CD4-positive, alpha-beta T cell treated with Interleukin-15 for 1 hour (primary cell): Measurements from ENCODE around the gene MATN3.
"Not testable (repeated sequence)": the region's sequence is repeated elsewhere in the genome, so short reads cannot be mapped to it uniquely, and the experiment has no call there.

Experiments
- DNase-seq: peaks from one replicate; pipeline ENCODE4 v3.0.0-alpha.2; 2020

Gene MATN3, protein sequence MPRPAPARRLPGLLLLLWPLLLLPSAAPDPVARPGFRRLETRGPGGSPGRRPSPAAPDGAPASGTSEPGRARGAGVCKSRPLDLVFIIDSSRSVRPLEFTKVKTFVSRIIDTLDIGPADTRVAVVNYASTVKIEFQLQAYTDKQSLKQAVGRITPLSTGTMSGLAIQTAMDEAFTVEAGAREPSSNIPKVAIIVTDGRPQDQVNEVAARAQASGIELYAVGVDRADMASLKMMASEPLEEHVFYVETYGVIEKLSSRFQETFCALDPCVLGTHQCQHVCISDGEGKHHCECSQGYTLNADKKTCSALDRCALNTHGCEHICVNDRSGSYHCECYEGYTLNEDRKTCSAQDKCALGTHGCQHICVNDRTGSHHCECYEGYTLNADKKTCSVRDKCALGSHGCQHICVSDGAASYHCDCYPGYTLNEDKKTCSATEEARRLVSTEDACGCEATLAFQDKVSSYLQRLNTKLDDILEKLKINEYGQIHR

DNA sequence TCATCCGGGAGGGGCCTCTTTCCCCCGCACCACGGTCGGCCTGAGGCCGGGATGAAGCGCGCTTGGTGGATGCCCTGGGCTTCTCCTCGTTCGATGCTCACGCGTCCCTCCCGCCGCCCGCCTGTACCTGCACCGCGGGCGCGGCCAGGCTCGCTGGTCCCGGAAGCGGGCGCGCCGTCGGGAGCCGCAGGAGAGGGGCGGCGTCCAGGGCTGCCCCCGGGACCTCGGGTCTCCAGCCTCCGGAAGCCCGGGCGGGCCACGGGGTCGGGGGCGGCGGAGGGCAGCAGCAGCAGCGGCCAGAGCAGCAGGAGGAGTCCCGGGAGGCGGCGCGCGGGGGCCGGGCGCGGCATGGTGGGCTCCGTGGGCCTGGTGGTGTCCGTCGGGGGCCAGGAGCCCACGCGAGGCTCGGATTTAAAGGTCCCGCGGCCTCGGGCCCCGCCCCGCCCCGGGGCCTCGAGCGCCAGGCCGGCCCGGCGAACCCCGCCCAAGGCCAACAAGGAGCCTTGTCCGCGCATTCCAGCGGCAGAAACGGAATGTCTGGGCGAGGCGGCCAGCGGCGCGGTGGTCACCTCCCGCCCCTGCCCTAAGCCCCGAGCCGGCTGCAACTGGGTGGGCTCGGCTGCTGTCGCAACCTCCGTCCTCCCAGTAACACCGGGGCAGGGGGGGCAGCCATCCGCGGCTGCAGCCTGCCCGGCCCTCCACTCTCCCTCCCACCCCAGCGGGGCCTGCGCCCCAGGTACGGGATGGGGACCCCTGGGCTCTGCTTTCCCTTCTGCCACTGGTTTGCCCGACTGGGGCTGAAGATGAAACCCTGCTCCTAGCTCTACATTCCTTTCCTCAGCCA lies at the start of gene MATN3:
Gene MATN3 (minus strand): TSS at position 387 of the 844 bp plus-strand sequence. CDS start 37 bp downstream, at position 350.
- no peak for DNase-seq

GRCh38 chr2:20061940-20062339 lies 49.5 kb upstream of the MATN3 start:
- DNase-seq, result no peak

GRCh38 chr2:20061476-20061875 lies 49.0 kb upstream of the MATN3 start:
- no peak for DNase-seq

GRCh38 chr2:20060106-20060505 lies 47.6 kb upstream of the MATN3 start:
- DNase-seq, result no peak

DNA sequence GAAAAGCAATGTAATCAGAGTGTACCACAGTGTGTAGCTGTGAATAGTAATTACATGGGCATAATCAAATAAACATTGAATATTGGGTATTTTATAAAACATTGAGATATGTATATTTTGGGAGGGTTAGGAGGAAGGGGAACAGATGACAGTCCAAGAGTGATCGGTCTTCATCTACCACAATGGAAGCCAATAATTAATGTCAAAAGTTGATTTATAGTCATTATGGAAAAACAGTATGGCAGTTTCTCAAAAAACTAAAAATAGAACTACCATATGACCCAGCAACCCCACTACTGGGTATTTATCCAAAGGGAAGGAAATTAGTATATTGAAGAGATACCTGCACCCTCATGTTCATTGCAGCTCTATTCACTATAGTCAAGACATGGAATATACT lies 44.8 kb upstream of the MATN3 start:
- no peak for DNase-seq

DNA sequence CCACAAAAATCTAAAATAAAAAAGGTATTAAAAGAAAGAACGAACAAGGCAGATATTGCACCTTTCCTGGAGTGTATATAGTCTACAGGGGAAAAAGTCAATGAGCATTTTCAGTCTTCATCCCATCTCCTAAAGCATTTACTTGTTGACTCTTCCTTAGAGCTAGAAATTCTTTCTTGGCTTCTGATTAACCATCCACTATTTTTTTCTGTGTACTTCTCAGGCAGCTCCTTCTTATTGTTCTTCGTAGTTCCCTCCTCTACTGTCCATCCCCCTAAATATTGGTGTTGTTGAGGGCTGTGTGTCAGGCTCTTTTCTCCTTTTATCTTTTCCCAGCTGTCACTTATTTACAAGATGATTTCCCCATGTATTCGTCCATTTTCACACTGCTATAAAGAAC lies 42.5 kb upstream of the MATN3 start:
- DNase-seq, result no peak

DNA sequence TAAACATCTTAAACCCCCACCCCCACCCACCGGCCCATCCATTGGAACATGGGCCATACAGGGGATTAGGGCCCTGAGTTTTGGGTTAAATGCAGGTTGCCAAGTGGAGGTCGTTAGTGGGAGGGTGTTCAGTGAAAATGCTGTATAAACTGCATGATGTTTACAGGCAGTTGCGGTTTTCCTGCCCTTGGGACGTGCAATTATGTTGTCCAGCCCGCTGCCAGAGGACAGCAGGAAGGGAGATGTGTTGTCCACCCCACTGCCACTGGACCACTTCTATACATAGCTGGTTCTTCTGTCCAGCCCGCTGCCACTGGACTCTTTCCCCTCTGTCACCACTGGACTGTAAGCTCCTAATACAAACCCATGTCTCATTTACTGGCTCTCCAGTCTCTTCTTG lies 41.7 kb upstream of the MATN3 start:
- no peak for DNase-seq

DNA sequence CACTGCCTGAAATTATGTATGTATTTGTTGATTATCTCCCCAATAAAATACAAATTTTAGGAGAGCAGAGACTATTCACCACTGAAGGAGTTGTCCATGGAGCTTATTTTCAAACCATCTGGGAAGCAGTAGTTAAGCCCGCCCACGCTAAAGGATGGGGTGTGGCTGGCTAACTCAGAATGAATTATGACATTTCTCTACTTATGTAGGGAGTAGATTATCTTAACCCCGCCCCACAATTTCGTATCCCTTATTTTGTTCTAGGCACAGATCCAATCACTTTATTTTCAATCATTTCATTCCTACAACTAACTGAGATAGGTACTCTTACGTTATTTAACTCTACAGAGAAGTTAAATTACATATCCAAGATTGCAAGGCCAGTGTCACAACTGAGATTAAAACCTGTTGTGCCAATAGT lies 40.4 kb upstream of the MATN3 start:
- DNase-seq, result no peak

DNA sequence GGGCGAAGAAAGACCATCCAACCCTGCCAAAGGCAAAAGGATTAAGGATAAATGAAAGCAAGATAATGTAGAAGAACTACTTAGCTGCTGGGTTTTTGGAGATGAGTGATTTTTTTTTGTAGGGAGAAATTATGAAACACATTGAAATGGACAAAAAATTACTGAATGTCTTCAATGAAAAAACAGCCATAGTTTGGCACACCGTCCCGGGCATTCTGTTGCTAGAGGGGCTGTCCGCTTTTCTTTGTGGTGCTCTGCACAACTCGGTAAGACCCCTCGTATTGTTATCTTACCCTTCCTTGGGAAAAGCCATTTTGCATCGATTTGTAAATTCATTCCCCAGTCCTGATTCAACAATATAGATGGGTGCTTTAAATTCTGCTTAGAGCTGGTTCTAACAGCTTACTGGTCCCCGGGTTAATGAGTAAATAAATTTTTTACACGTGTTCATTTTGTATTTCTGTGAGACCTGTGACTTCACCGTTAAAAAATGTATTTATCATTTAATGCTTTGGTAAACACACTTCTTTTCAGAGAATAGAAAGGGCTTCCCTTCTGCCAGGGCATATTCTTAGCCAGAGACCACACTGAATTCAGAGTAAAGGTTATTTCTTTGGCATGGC lies 39.9 kb upstream of the MATN3 start:
- no peak for DNase-seq

- DNase-seq, result peak; percentile 99
Measured at GRCh38 chr2:20051532-20052228, 39.2 kb upstream of the MATN3 start, which contains the start of gene LAPTM4A. Gene LAPTM4A (minus strand): TSS chr2:20051628. CDS start chr2:20051520, 108 bp downstream.

DNA sequence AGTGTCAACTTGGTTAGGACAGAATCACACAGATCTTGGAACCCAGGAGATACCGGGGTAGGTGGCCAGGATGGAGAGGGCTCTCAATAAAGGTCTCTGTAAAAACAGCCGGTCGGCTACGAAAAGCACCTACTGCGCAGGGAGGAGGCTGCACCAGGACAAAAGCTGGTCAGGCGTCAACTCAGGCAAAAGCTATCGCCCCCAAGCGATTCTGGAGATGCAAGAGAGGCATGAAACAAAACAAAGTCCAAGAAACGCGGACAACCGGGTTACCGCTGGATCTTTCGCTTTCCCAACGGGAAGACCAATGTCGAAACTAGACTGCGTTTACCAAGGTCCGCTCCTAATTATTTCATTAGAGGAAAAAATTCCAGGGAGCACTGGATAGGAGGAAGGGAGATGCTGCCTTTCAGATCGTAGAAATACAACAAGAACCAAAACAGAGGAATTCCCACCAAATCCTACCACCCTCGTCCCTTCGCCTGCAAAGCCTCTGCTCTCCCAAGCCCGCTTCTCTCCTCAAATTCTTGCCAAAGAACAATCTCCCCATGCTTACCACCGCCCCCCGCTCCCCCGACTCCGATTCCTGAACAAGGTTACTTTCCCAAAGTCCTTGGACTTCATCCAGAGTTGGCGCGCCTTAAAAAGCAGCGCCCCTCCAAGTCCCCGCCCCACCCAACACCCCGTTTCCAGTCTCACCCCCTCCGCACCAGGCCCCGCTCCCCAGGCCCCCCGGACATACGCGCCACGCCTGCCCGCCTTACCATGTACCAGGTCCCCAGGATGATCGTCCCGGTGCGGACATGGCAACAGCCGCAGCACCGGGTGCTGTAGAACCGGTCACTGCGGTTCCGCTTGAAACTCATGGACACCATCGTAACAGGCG lies 38.4 kb upstream of the MATN3 start:
- no peak for DNase-seq

DNA sequence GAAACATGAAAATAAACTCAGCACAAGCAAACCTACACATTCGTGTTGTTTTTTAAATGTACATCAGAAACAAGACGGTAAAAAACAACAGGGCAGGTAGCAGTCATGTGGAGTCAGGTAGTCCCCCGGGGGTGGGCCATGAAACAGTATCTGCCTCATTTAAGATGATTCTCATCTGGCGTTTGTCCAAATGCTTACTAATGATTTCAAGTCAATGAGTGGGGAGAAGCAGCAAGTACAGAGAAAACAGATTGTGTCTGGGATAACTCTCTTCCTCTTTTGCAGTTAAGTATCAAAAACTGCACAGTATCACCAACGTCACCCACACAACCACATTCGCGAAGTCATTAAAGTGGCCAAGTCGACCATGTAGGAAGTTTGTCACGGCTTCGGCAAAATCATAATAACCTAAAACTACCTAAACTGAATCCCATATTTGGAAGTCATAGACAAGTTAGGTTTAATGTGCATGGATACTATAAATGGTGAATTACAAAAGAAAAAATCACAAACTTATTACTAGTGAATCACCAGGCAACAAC lies 37.7 kb upstream of the MATN3 start:
- peak; percentile 66 for DNase-seq

- no peak for DNase-seq
Measured at GRCh38 chr2:20049637-20050036, 37.2 kb upstream of the MATN3 start.

DNA sequence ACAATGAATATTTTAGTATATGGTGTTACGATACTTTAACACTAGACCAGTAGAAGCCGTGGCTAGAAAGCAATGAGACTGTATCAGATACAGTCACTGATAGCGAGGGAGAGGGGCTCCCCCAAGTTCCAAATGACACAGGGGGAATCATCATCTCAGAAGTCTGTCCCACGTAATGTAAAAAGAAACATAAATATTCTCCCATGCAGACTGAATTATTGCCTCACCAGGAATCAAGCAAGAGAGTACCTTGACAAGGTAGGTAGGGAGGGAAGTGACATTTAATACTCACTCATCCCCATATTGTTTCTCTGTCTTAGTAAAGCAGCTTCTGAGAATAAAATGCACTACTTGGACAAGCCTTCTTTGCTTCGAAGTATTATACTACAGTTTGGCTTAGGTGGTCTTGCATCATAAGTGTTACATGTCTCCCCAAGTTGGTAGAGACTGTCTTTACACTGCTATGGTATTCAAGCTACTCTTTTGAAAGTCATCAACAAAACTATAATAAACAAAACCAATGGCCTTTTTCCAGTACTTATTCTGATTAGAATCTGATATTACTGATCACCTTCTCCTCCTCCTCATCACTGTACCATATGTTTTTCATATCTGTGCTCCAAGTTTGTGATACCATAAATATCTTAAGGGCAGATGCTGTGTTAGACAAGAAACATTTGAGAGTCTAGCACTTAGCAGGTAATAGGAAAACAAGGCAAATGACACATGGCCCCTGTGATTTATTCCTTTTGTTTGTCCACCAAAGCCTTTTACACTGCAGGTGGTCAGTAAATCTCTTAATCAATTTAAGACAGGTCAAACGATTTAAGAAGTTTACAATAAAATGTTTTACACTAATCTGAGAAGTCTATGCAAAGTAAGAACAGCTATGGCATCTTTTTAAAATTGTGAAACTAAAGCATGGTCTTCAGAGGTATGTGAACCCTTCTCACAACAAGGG lies 36.3 kb upstream of the MATN3 start:
- DNase-seq, result no peak

GRCh38 chr2:20045712-20046292 lies 33.3 kb upstream of the MATN3 start:
- not testable (repeated sequence) for DNase-seq

- DNase-seq, result no peak
Measured at GRCh38 chr2:20044778-20045177, 32.3 kb upstream of the MATN3 start.

- no peak for DNase-seq
Measured at GRCh38 chr2:20042531-20042930, 30.1 kb upstream of the MATN3 start.

GRCh38 chr2:20040489-20041172 lies 28.2 kb upstream of the MATN3 start:
- DNase-seq, result no peak

- DNase-seq, result no peak
Measured at GRCh38 chr2:20037660-20038059, 25.2 kb upstream of the MATN3 start.
